Activated T-cell treated with anti-CD3 and anti-CD28 coated beads, Interleukin-2, amount 50 U/mL, for 72 hours (primary cell): ENCODE data around the gene BCL3. TPM values are rescaled to one million over a fixed set of nuclear protein-coding genes. Genes with fewer than 3 reads are reported as not detected.
"Not testable (repeated sequence)": the region's sequence is repeated elsewhere in the genome, so short reads cannot be mapped to it uniquely, and the experiment has no call there.

ENCODE experiments used
- ATAC-seq, 2 donors: fragments of 150-1000 bp; cut with Tn5 transposase; replicated peaks in 1 of 2; 2 replicates each; pipeline ENCODE4 v1.10.0; 2021; ENCODE audit warnings: moderate library complexity in 2 of 2, mild to moderate bottlenecking in 1 of 2
- DNase-seq, 2 donors: peaks; one replicate each; pipeline ENCODE4 v3.0.0; 2021 to 2022; ENCODE audit warnings: mixed read lengths in 1 of 2
- H3K27ac Mint-ChIP-seq: one replicate; pipeline ENCODE4 v1.8.0; 2022; ENCODE audit warnings: mild to moderate bottlenecking, moderate library complexity, mixed read lengths
- H3K27me3 Mint-ChIP-seq: one replicate; pipeline ENCODE4 v1.8.0; 2022; ENCODE audit warnings: low read depth, mixed read lengths
- H3K36me3 Mint-ChIP-seq, 2 donors: one replicate each; pipeline ENCODE4 v1.8.0; 2022; ENCODE audit warnings: mixed read lengths in 2 of 2, mild to moderate bottlenecking in 1 of 2; ENCODE audit not compliant: insufficient read depth in 2 of 2
- H3K4me1 Mint-ChIP-seq: one replicate; pipeline ENCODE4 v1.8.0; 2022; ENCODE audit warnings: low read depth, mixed read lengths
- H3K4me3 Mint-ChIP-seq, 2 donors: one replicate each; pipeline ENCODE4 v1.8.0; 2022; ENCODE audit warnings: mild to moderate bottlenecking in 2 of 2, mixed read lengths in 2 of 2, moderate library complexity in 2 of 2
- H3K9me3 Mint-ChIP-seq, 2 donors: one replicate each; pipeline ENCODE4 v1.8.0; 2022; ENCODE audit warnings: mixed read lengths in 2 of 2
- total RNA-seq, 2 donors: library from RNA; stranded (reverse); gene quantifications; one replicate each; pipeline ENCODE4 v1.2.3, GENCODE V29; 2022

BCL3 gene, protein sequence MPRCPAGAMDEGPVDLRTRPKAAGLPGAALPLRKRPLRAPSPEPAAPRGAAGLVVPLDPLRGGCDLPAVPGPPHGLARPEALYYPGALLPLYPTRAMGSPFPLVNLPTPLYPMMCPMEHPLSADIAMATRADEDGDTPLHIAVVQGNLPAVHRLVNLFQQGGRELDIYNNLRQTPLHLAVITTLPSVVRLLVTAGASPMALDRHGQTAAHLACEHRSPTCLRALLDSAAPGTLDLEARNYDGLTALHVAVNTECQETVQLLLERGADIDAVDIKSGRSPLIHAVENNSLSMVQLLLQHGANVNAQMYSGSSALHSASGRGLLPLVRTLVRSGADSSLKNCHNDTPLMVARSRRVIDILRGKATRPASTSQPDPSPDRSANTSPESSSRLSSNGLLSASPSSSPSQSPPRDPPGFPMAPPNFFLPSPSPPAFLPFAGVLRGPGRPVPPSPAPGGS
- 100 to 1,000 TPM; 192 to 208 TPM for total RNA-seq

DNA sequence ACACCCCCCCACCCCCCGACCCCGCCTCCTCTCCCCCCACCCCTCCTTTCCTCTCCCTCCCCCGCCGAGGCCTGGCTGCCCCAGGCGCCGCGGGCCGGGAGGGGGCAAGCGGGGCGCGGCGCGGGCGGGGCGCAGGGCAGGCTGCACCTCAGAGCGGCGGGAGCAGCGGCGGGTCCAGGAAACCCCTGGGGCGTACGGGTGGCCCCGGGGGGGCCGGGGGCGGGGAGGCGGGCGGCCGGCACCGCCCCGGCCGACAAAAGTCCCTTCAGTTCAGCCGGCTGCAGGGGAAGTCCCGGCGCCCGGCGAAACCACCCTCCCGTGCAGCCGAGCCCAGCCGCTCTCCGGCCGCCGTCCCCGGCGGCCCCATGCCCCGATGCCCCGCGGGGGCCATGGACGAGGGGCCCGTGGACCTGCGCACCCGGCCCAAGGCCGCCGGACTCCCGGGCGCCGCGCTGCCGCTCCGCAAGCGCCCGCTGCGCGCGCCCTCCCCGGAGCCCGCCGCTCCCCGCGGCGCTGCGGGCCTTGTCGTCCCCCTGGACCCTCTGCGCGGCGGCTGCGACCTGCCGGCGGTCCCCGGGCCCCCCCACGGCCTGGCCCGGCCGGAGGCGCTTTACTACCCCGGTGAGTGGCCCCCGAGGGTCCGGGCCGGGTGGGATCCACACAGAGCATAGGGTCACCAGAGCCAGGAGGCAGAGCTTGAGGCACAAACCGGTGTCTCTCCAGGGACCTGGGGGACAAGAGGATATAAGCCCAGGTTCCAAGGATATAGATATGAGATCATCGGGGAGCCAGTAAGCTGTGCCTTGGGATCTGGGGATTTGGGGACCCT is at the start of gene BCL3:
Gene BCL3 (plus strand): TSS at position 283 of the 829 bp plus-strand sequence. CDS start 83 bp downstream, at position 366.
- Mint-ChIP-seq H3K9me3 (no peaks in the 10 kb centered on the region), H3K27ac (peak within 1 kb of the TSS; percentile 93), H3K4me1 (peaks cover 69% of the 10 kb centered on the region), H3K36me3 (peaks cover 29 to 38% of the 10 kb centered on the region in 2 donors), H3K4me3 (peak within 1 kb of the TSS; percentile 98 to 99), H3K27me3 (peaks cover 9% of the 10 kb centered on the region)
- peak; percentile 65 for ATAC-seq
- DNase-seq, result peak; percentile 90 to 91

DNA sequence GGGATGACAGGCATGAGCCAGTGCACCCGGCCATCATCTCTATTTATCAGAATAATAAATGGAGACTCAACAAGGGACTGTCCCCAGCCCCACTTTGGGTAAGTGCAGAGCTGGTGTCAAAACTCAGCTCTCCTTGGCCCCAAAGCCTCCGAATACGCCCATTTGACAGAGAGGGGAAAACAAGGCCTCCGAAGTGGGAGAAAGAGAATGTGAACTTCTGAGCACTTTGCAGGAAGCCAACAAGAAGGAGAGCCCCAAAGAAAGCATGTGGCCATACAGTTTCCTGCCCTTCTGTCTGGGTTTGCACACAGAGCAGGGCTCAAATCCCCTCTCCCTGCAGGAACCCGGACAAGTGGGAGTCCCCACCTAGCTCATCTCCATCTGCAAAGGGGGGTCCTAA is 48.0 kb upstream of the BCL3 start:
- Mint-ChIP-seq H3K27me3 (peaks cover 14% of the 10 kb centered on the region), H3K9me3 (no peaks in the 10 kb centered on the region), H3K4me1 (peaks cover 10% of the 10 kb centered on the region), H3K36me3 (no peaks in the 10 kb centered on the region), H3K27ac (no peak overlapping the region), H3K4me3 (no peak overlapping the region)
- DNase-seq (no peak), ATAC-seq (no peak)

DNA sequence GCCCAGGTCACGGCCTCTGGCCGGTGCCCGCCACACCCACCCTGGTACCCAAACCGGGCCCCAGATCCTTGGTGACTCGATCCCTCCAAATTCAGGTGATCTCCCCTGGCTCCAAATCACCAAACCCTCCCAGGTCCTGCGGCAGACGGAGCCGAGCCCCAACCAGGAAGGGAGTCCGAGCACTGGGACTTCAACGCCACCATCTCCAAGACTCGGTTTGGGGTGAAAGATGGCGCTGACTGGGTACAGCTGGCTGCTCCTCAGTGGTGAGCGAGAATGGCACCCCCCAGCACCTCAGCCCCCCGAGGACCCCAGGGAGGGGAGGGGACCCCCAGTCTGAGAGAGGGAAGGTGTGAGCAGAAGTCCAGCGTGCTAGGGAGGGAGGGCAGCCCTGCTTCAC is 47.3 kb upstream of the BCL3 start:
- Mint-ChIP-seq H3K9me3 (no peaks in the 10 kb centered on the region), H3K27me3 (peaks cover 14% of the 10 kb centered on the region), H3K4me3 (no peak overlapping the region), H3K36me3 (no peaks in the 10 kb centered on the region), H3K27ac (no peak overlapping the region), H3K4me1 (peaks cover 10% of the 10 kb centered on the region)
- ATAC-seq (no peak), DNase-seq (no peak)

DNA sequence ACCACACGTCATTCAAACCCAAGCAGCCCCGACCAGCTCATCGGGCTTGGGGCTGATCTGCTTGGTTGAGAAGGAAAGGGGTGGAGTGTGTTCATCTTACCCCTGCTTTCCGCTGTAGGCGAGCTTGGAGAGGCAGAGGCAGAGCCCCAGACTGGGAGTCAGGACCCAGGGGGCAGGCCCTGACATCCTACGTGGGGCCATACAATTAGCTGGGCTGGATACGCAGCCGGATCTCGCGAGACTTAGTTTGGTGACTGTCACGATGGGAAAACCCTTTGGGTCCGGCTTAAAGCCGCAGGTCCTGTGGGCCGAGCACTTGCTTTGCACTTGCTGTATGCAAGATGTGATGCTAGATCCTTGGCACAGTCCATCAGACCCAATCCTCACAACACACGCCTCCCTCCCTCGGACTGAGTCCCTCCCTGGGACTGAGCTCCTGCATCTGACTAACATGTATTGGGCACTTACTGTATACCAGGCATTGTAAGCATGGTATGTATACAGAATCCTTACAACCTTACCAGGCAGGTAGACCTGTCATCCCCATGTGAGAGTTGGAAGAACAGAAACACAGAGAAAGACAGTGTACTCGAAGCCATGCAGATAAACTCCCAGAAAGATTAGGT is 45.8 kb upstream of the BCL3 start:
- DNase-seq (no peak), ATAC-seq (no peak)
- Mint-ChIP-seq H3K9me3 (no peaks in the 10 kb centered on the region), H3K4me1 (peaks cover under 1% of the 10 kb centered on the region), H3K36me3 (no peaks in the 10 kb centered on the region), H3K4me3 (no peak overlapping the region), H3K27me3 (peaks cover 2% of the 10 kb centered on the region), H3K27ac (no peak overlapping the region)

DNA sequence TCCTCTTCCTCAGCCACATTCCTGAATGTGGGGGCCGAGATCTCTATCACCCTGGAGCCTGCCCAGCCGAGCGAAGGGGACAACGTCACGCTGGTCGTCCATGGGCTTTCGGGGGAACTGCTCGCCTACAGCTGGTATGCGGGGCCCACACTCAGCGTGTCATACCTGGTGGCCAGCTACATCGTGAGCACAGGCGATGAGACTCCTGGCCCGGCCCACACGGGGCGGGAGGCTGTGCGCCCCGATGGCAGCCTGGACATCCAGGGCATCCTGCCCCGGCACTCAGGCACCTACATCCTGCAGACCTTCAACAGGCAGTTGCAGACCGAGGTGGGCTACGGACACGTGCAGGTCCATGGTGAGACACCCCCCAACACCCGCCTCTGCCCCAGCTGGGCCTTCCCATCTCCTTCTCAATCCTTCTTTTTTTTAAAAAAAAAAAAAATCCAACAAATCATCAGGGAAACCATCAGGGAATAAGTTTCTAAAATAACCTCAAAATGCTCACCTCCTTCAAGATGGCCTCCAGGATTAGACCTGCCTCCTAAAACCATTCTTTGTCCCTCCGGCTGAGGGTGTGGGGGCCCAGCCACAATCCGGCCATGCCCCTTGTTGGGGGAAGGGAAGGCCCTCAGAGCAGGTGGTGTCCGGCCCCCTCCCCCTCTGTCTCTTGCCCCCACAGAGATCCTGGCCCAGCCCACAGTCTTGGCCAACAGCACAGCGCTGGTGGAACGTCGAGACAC is 45.0 kb upstream of the BCL3 start:
- Mint-ChIP-seq H3K4me3 (no peak overlapping the region), H3K36me3 (no peaks in the 10 kb centered on the region), H3K9me3 (no peaks in the 10 kb centered on the region), H3K27me3 (no peaks in the 10 kb centered on the region), H3K27ac (no peak overlapping the region), H3K4me1 (no peaks in the 10 kb centered on the region)
- DNase-seq (no peak), ATAC-seq (no peak)

DNA sequence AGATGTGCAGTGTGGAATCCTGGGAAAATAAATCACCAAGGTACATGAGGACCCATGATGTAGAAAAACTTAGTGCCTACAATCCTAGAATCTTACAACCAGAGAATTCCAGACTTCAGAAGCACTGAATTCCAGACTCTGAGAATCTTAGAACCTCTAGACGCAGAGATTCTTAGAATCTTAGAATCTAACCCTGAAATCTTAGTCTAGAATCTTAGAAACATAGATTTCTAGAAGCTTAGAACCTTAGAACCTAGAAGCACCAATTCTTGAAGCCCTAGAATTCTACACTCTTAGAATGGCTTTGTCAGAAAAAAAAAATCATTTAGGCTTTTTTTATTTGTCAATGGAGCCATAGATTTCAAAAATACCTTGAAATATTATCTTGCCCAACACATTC is 43.5 kb upstream of the BCL3 start:
- Mint-ChIP-seq H3K27me3 (no peaks in the 10 kb centered on the region), H3K27ac (no peak overlapping the region), H3K36me3 (no peaks in the 10 kb centered on the region), H3K4me1 (no peaks in the 10 kb centered on the region), H3K9me3 (no peaks in the 10 kb centered on the region), H3K4me3 (no peak overlapping the region)
- no peak for ATAC-seq
- DNase-seq, result no peak

DNA sequence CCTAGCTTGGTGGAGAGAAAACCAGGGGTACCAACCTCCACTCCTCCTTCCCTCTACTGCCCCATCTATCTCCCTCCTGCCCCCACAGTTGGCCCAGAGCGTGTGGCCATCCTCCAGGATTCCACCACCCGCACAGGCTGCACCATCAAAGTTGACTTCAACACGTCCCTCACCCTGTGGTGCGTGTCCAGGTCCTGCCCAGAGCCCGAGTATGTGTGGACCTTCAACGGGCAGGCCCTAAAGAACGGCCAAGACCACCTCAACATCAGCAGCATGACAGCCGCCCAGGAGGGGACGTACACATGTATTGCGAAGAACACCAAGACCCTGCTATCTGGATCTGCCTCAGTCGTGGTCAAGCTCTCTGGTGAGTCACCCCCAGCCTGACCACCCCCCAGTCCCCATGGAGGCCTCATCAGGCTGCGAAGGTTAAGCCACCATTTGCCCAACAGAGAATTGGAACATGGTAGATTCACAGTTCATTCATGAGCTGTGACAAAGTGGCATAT is 43.0 kb upstream of the BCL3 start:
- no peaks in the 10 kb centered on the region for H3K9me3 Mint-ChIP-seq
- no peaks in the 10 kb centered on the region for H3K36me3 Mint-ChIP-seq
- no peak for DNase-seq
- H3K27ac Mint-ChIP-seq, result no peak overlapping the region
- H3K27me3 Mint-ChIP-seq, result no peaks in the 10 kb centered on the region
- no peaks in the 10 kb centered on the region for H3K4me1 Mint-ChIP-seq
- no peak overlapping the region for H3K4me3 Mint-ChIP-seq
- ATAC-seq, result no peak

DNA sequence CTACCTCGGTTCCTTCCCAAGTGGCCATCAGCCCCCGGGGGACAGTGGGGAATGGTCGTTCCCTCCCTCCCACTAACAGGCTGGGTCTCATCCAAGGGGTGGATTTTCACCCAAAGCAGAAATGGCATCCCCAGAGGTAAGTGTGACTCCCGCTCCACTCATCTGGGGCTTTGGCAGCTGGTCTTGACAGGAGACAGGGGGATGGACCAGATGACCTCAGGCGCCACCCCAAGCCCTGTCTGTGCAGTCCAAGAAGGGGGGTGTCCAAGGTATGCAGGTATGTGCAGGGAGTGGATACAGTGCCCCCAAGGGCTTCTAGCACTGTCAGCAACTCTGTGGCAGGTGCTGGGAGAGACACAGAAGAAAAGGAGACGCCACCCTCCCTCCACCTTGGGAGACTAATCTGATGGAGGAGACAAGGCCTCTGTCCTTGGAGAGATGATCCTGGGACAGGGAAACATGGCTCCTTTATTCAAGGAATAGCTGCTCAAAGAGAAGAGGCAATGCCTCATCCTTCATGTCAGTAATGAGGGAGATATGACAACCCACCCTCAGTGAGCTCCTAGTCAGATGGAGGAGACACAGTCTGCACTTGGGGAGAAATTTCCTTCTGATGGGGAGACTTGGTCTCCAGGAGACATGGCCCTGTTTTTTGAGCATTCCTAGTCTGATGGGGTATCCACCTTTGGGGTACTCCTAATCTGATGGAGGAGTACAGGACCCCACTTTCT is 41.8 kb upstream of the BCL3 start:
- H3K27ac Mint-ChIP-seq, result no peak overlapping the region
- H3K36me3 Mint-ChIP-seq, result no peaks in the 10 kb centered on the region
- DNase-seq (no peak), ATAC-seq (no peak)
- no peaks in the 10 kb centered on the region for H3K4me1 Mint-ChIP-seq
- H3K27me3 Mint-ChIP-seq, result no peaks in the 10 kb centered on the region
- no peaks in the 10 kb centered on the region for H3K9me3 Mint-ChIP-seq
- H3K4me3 Mint-ChIP-seq, result no peak overlapping the region

DNA sequence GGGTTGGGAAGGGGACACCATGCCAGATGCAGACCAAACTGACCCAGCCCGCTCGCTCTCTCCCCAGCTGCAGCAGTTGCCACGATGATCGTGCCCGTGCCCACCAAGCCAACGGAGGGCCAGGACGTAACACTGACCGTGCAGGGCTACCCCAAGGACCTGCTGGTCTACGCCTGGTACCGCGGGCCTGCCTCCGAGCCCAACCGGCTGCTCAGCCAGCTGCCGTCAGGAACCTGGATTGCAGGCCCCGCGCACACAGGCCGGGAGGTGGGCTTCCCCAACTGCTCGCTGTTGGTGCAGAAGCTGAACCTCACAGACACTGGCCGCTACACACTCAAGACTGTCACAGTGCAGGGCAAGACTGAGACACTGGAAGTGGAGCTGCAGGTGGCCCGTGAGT is 40.7 kb upstream of the BCL3 start:
- no peaks in the 10 kb centered on the region for H3K36me3 Mint-ChIP-seq
- H3K4me3 Mint-ChIP-seq, result no peak overlapping the region
- DNase-seq, result no peak
- no peaks in the 10 kb centered on the region for H3K9me3 Mint-ChIP-seq
- H3K4me1 Mint-ChIP-seq, result no peaks in the 10 kb centered on the region
- H3K27ac Mint-ChIP-seq, result no peak overlapping the region
- no peak for ATAC-seq
- no peaks in the 10 kb centered on the region for H3K27me3 Mint-ChIP-seq

DNA sequence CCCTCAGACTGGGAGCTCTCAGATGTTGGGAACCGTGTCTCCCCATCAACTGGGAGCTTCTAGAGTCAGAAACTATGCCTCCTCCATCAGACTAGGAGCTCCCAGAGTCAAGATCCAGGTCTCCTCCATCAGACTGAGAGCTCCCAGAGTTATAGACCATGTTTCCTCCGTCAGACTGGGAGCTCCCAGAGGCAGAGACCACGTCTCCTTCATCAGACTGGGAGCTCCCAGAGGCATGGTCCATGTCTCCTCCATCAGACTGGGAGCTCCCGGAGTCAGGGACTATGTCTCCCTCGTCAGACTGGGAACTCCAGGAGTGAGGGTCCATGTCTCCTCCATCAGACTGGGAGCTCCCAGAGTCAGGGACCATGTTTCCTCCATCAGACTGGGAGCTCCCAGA is 39.6 kb upstream of the BCL3 start:
- no peaks in the 10 kb centered on the region for H3K36me3 Mint-ChIP-seq
- no peak for DNase-seq
- no peak overlapping the region for H3K27ac Mint-ChIP-seq
- ATAC-seq, result no peak
- no peaks in the 10 kb centered on the region for H3K27me3 Mint-ChIP-seq
- H3K4me3 Mint-ChIP-seq, result no peak overlapping the region
- H3K4me1 Mint-ChIP-seq, result no peaks in the 10 kb centered on the region
- H3K9me3 Mint-ChIP-seq, result no peaks in the 10 kb centered on the region

DNA sequence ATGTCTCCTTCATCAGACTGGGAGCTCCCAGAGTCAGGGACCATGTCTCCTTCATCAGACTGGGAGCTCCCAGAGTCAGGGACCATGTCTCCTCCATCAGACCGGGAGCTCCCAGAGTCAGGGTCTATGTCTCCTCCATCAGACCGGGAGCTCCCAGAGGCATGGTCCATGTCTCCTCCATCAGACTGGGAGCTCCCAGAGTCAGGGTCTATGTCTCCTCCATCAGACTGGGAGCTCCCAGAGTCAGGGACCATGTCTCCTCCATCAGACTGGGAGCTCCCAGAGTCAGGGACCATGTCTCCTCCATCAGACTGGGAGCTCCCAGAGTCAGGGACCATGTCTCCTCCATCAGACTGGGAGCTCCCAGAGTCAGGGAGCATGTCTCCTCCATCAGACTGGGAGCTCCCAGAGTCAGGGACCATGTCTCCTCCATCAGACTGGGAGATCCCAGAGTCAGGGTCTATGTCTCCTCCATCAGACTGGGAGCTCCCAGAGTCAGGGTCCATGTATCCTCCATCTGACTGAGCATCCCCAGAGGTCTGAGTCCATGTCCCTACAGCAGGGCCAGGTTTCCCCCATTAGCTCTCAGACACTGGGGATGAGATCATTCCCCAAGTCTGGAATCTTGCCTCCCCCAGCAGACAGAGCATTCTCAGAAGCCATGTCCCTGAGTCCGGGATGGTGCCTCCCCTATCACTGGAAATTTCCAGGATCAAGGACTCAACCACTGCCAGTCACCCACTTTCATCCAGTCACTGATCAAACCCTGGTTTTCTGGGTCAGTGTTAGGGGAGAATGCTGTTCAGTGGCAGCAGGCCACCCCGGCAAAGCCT is 38.9 kb upstream of the BCL3 start:
- ATAC-seq, H3K27me3 Mint-ChIP-seq: not testable (repeated sequence)

More for the DNA sequence above, 38.9 kb upstream of the BCL3 start:
- not testable (repeated sequence) for H3K4me1 Mint-ChIP-seq, H3K36me3 Mint-ChIP-seq, H3K9me3 Mint-ChIP-seq, DNase-seq, H3K4me3 Mint-ChIP-seq, H3K27ac Mint-ChIP-seq
